GM12892 (cell line): ENCODE results near the gene RSAD1.

ENCODE experiments used
- POLR2A ChIP-seq: IDR thresholded peaks from 2 replicates; pipeline ENCODE4 v1.6.1; 2011; ENCODE audit warnings: low read depth, low read length, control low read depth
- POLR2AphosphoS5 ChIP-seq: IDR thresholded peaks from 2 replicates; pipeline ENCODE4 v1.6.1; 2011; ENCODE audit warnings: low read depth, low read length, control low read depth

GRCh38 chr17:50517011-50517410 lies 38.4 kb downstream of the RSAD1 start:
- TF ChIP-seq POLR2A, result no peak
- TF ChIP-seq POLR2AphosphoS5, result no peak
